Keratinocyte (primary cell): ENCODE measurements around the gene UBLCP1. TPM values are rescaled to one million over a fixed set of nuclear protein-coding genes. Genes with fewer than 3 reads are reported as not detected.

Experiments
- DNase-seq: peaks from one replicate; pipeline ENCODE4 v3.0.0-alpha.2; 2011; ENCODE audit warnings: low read depth, missing footprints, low spot score
- FAIRE-seq: peaks from 2 replicates; lab custom pipeline; 2011; peaks lifted over from hg19 to GRCh38; lab: Jason Lieb, UNC
- H2AFZ ChIP-seq: 2 replicates; pipeline ENCODE4 v1.6.0; 2012; ENCODE audit warnings: low read length, control low read depth, inconsistent platforms; ENCODE audit not compliant: control insufficient read depth
- H3K27ac ChIP-seq: 2 replicates; pipeline ENCODE4 v1.5.1; 2011; ENCODE audit warnings: low read length; ENCODE audit not compliant: control insufficient read depth, insufficient read depth
- H3K27me3 ChIP-seq: 3 replicates; pipeline ENCODE4 v1.6.0; 2011; ENCODE audit warnings: low read length; ENCODE audit not compliant: control insufficient read depth, insufficient read depth; ENCODE audit errors: extremely low read depth
- H3K36me3 ChIP-seq, 2 experiments: 2 replicates in 1 of 2; 3 replicates in 1 of 2; pipeline ENCODE4 v1.5.1; 2011; ENCODE audit warnings: low read length in 2 of 2, mild to moderate bottlenecking in 1 of 2; ENCODE audit not compliant: control insufficient read depth in 2 of 2, insufficient read depth in 2 of 2; ENCODE audit errors: extremely low read depth in 1 of 2
- H3K4me1 ChIP-seq: 3 replicates; pipeline ENCODE4 v1.5.1; 2011; ENCODE audit warnings: low read length; ENCODE audit not compliant: control insufficient read depth, insufficient read depth; ENCODE audit errors: extremely low read depth
- H3K4me2 ChIP-seq: 3 replicates; pipeline ENCODE4 v1.6.0; 2011; ENCODE audit warnings: low read depth, low read length; ENCODE audit not compliant: control insufficient read depth, insufficient read depth; ENCODE audit errors: extremely low read depth
- H3K4me3 ChIP-seq, 3 experiments: fragments of 200-600 bp in 1 of 3; sonication (generic) in 1 of 3; 2 replicates in 2 of 3; 3 replicates in 1 of 3; pipeline ENCODE4 v1.5.1; 2011 to 2016; ENCODE audit warnings: low read length in 3 of 3, mild to moderate bottlenecking in 3 of 3, control low read depth in 2 of 3, inconsistent platforms in 1 of 3, low read depth in 1 of 3, mixed read lengths in 1 of 3, mixed run types in 1 of 3, moderate library complexity in 1 of 3; ENCODE audit not compliant: control insufficient read depth in 2 of 3, insufficient read depth in 2 of 3; ENCODE audit errors: extremely low read depth in 1 of 3
- H3K79me2 ChIP-seq: 2 replicates; pipeline ENCODE4 v1.6.0; 2012; ENCODE audit warnings: low read length; ENCODE audit not compliant: control insufficient read depth, insufficient read depth
- H3K9ac ChIP-seq: 3 replicates; pipeline ENCODE4 v1.6.0; 2011; ENCODE audit warnings: low read length; ENCODE audit not compliant: control insufficient read depth, insufficient read depth; ENCODE audit errors: extremely low read depth
- H3K9me1 ChIP-seq: 3 replicates; pipeline ENCODE4 v1.6.0; 2011; ENCODE audit warnings: low read length; ENCODE audit not compliant: control insufficient read depth, insufficient read depth; ENCODE audit errors: extremely low read depth
- H3K9me3 ChIP-seq: 2 replicates; pipeline ENCODE4 v1.5.1; 2012; ENCODE audit warnings: low read depth, low read length; ENCODE audit not compliant: control insufficient read depth
- H4K20me1 ChIP-seq: 3 replicates; pipeline ENCODE4 v1.6.0; 2011; ENCODE audit warnings: low read length; ENCODE audit not compliant: control insufficient read depth, insufficient read depth; ENCODE audit errors: extremely low read depth
- CTCF ChIP-seq, 3 experiments: IDR thresholded peaks in 1 of 3; conservative IDR thresholded peaks in 1 of 3; optimal IDR thresholded peaks in 1 of 3; 2 replicates in 2 of 3; 3 replicates in 1 of 3; pipeline versions ENCODE3 to v1.5.1; 2011; ENCODE audit warnings: low read length in 3 of 3, mild to moderate bottlenecking in 3 of 3, moderate library complexity in 2 of 3, control low read depth in 1 of 3, inconsistent platforms in 1 of 3; ENCODE audit not compliant: insufficient read depth in 2 of 3; ENCODE audit errors: extremely low read depth in 1 of 3
- EZH2 ChIP-seq: IDR thresholded peaks from one replicate; pipeline ENCODE4 v1.6.1; 2012; ENCODE audit warnings: inconsistent platforms, mild to moderate bottlenecking, low read length, moderate library complexity
- dilution Hi-C: fragments of 300-500 bp; cut with MboI; formaldehyde crosslinking; loops from one replicate; pipeline ENCODE4 v1.7.0; 2020; ENCODE audit warnings: low sequenced_read_pairs; ENCODE audit not compliant: extremely low pct_ligation_motif_present
- polyA plus RNA-seq, 5 experiments: library from polyadenylated mRNA; depleted of rRNA in 3 of 5; stranded (reverse) in 3 of 5; stranded (forward) in 1 of 5; unstranded in 1 of 5; fragments of >200 nt; gene quantifications; 1 replicate in 1 of 5; 2 replicates in 3 of 5; 3 replicates in 1 of 5; pipeline versions ENCODE4 v1.2.1 to v1.2.3, GENCODE V29; 2011 to 2012; ENCODE audit warnings: missing spikeins in 2 of 5, low read depth in 1 of 5, low replicate concordance in 1 of 5

The UBLCP1 gene
- polyA plus RNA-seq, 1 donor (not counting 4 experiments of a cell fraction or from before 2014, with no cell fraction given), result 42.5 TPM

GRCh38 chr5:159217236-159217635 is 45.9 kb upstream of the UBLCP1 start:
- Histone ChIP-seq H3K9ac (no peak overlapping the region), H3K4me1 (peaks cover 28% of the 10 kb centered on the region)
- no peak for FAIRE-seq

GRCh38 chr5:159218595-159219023 is 44.5 kb upstream of the UBLCP1 start:
- dilution Hi-C loops, result no loop called here
- Histone ChIP-seq H3K79me2 (no peaks in the 10 kb centered on the region), H3K27me3 (no peaks in the 10 kb centered on the region), H3K36me3 (no peaks in the 10 kb centered on the region), H3K4me2 (peak overlapping the region; percentile 22), H3K27ac (peak overlapping the region; percentile 27), H3K9me1 (no peaks in the 10 kb centered on the region), H3K4me1 (peaks cover 28% of the 10 kb centered on the region), H3K9me3 (no peaks in the 10 kb centered on the region), H3K4me3 (no peak overlapping the region), H4K20me1 (no peaks in the 10 kb centered on the region), H3K9ac (peak overlapping the region; percentile 30), H2AFZ (no peak overlapping the region)
- TF ChIP-seq EZH2 (no peak), CTCF (optimal IDR thresholded peaks at IDR 0.05 in 1 of 3, IDR thresholded peaks at IDR 0.05 in 1 of 3, conservative IDR thresholded peaks at IDR 0.05 in 1 of 3; ENCODE audit: extremely low read depth in 1 of 3, insufficient read depth in 2 of 3, low read length in 3 of 3) (no peak)
- no peak for FAIRE-seq
- no peak for DNase-seq

More at GRCh38 chr5:159217236-159217635, 45.9 kb upstream of the UBLCP1 start:
- Histone ChIP-seq H3K4me3 (no peak overlapping the region), H3K9me1 (no peaks in the 10 kb centered on the region), H4K20me1 (no peaks in the 10 kb centered on the region), H3K36me3 (no peaks in the 10 kb centered on the region), H3K4me2 (no peak overlapping the region), H3K27ac (no peak overlapping the region), H2AFZ (no peak overlapping the region), H3K79me2 (no peaks in the 10 kb centered on the region), H3K9me3 (no peaks in the 10 kb centered on the region), H3K27me3 (no peaks in the 10 kb centered on the region)
- dilution Hi-C loops, result no loop called here
- TF ChIP-seq EZH2, result no peak
- no peak for TF ChIP-seq CTCF (optimal IDR thresholded peaks at IDR 0.05 in 1 of 3, IDR thresholded peaks at IDR 0.05 in 1 of 3, conservative IDR thresholded peaks at IDR 0.05 in 1 of 3; ENCODE audit: extremely low read depth in 1 of 3, insufficient read depth in 2 of 3, low read length in 3 of 3)
- no peak for DNase-seq
